GM12872 (cell line): Measurements from ENCODE around the gene MRFAP1.

Source experiments
- TF ChIP-seq, protein P1 (sequence below): IDR thresholded peaks from 3 replicates; pipeline ENCODE4 v1.5.1; 2011; ENCODE audit warnings: low read depth, mild to moderate bottlenecking, low read length, moderate library complexity; ENCODE audit not compliant: insufficient read depth

MRFAP1 gene

DNA sequence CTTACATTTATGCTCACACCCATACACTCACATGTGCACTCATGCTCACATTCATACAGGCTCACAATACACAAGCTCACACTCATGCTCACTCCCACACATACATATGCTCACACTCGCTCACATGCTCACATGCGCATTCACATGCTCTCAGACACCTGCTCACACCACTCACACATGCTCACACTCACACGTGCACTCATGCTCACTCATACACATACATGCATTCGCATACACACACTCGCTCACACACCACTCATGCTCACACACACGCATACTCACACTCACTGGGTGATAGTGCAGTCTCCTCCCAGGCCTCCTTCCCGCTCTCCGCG lies 24.8 kb downstream of the MRFAP1 start:
- TF ChIP-seq, protein P1, sequence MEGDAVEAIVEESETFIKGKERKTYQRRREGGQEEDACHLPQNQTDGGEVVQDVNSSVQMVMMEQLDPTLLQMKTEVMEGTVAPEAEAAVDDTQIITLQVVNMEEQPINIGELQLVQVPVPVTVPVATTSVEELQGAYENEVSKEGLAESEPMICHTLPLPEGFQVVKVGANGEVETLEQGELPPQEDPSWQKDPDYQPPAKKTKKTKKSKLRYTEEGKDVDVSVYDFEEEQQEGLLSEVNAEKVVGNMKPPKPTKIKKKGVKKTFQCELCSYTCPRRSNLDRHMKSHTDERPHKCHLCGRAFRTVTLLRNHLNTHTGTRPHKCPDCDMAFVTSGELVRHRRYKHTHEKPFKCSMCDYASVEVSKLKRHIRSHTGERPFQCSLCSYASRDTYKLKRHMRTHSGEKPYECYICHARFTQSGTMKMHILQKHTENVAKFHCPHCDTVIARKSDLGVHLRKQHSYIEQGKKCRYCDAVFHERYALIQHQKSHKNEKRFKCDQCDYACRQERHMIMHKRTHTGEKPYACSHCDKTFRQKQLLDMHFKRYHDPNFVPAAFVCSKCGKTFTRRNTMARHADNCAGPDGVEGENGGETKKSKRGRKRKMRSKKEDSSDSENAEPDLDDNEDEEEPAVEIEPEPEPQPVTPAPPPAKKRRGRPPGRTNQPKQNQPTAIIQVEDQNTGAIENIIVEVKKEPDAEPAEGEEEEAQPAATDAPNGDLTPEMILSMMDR = no peak

DNA sequence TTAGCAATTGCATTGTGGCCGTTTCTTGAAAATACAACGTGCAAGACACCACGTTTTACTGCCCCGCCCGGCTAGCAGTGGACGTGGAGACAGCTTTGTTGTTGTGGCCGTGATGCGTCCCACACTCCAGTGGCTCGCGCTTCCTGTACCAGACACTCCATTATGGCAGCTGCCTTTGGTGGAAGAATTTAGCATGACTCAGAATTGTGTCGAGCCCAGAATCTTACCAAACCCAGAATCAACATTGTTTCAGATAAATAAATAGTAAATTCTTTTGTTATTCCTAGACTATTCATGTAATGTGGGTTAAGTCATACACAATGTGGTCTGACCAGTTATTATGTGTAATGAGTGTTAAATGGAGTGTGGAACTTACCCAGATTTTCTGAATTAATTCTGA lies 27.9 kb downstream of the MRFAP1 start:
- TF ChIP-seq, protein P1 = no peak

DNA sequence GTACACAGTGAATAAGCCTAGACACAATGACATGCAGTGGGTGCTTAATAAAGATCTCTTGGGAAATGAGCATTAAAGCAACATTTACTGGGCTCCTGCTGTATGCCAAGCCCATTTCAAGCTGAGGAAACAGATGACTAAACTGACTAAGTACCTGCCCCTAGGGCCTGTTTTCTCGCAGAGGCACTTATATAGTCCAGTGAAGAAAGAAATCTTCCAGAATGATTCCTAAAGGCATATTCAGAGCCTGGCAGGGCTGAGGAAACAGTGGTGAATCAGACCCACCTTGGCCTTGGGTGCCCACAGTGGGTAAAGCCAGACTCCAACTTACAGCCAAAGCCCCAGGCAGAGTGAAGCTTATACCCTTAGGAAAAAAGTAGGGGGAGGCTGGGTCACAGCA lies 31.2 kb downstream of the MRFAP1 start:
- TF ChIP-seq, protein P1 = no peak

DNA sequence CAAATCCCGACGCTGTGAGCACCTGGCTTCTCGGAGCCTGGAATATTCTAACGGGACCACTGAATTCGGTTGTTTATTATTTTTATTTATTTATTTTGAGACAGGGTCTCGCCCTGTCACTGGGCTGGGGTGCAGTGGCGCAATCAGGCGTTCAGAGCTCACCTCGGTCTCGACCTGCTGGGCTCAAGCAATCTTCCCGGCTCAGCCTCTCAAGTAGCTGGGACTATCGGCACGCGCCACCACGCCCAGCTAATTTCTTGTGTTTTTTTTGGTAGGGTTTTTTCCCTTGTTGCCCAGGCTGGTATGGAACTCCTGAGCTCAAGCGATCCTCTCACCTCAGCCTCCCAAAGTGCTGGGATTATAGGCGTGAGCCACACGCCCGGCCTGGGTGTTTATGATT lies 31.6 kb downstream of the MRFAP1 start:
- TF ChIP-seq, protein P1 = no peak

DNA sequence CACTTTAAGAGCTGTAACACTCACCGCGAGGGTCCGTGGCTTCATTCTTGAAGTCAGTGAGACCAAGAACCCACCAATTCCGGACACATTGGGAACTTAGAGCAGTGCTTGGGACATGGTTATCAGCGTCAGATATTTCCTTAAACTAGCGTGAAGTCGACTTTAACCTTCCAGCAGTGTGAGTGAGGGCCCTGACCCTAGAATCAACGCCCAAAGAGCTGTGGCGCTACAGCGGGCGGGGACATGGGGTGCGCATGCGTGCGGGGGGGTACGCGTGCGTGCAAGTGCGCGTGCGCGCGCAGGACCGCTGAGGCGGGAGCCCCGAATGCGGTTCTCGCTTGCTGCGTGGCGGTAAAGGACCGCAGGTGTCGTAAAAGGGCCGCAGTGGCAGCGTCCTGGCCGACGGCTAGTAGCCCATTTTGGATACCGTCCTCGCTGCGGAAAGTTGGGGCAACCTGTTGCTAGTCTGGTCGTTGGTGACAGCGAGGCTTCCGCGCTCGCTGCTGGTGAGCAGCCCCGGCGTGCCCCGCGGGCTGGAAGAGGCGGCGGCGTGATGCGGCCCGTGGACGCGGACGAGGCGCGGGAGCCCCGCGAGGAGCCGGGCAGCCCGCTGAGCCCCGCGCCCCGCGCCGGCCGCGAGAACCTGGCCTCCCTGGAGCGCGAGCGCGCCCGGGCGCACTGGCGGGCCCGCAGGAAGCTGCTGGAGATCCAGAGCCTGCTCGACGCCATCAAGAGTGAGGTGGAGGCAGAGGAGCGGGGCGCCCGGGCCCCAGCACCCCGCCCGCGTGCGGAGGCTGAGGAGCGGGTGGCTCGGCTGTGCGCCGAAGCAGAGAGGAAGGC lies 33.4 kb downstream of the MRFAP1 start:
- TF ChIP-seq, protein P1 = no peak

DNA sequence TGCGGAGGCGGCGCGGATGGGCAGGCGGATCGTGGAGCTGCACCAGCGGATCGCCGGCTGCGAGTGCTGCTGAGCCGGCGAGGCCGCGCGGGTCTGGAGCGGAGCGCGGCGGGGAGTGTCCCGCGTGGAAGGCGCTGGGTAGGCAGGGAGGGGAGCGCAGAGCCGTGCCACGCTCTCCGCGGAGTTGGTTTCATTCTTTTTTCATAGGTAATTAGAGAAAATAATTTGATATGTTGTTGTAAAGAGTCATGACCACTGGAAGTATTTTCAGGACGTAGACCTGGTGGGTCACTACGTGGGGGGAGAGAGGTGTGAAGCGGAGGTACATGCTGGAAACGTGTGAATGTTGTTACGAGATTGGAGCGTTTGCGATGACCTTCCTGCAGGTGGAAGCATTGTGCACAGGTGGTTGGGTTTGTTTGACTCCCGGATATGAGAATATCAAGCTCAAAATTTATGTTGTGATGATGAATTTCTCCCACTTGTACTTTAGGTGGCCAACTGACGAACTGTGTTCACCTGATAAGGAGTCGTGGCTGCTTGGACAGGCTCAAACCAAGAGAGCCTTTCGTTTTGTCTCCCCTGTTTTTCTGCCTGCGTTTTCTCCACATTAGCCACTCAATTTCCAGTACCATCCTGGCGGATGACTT lies 34.1 kb downstream of the MRFAP1 start:
- TF ChIP-seq, protein P1 = peak; percentile 68

DNA sequence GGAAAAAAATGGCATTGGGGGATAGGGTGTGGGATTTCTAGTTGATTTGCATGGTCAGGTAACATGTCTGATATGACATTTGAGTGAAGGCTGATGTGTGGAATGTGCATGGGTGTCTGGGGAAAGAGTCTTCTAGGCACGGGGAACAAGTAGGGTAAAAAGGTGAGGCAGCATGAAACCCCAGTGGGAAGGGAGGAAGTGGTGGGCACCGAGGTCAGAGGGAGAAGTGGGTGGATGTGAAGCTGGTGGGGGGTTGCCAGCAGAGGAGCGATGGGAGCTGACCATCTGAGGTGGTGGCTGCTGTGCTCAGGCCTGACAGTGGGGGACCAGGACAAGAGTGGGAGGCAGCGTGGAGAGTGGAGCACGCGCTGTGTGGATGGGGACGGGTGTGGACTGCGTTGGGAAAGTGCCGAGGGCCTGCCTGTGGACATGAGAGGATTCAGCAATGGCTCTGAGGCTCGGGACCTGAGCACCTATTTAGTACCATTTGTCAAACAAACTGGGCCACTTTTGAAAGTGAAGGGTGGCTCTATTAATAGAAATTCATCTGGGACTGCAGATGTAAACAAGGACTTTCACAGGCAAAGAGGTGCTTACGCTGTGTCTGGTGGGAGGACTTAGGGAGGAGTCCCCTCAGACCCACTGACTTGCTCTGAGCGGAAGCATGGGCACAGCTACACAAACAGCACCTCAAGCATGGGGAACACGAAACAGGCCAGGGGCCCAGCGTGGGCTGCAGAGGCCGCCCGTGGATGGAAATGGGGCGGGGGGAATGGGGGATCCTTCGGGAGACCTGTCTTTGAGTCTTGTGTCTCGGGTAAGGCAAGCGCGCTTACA lies 36.5 kb downstream of the MRFAP1 start:
- TF ChIP-seq, protein P1 = no peak
